ENCODE results near the gene CDH20. TPM values are rescaled to one million over a fixed set of nuclear protein-coding genes. Genes with fewer than 3 reads are reported as not detected.

Gene CDH20
- total RNA-seq, 4 donors from 2014 or later = 0.14 TPM; not detected in 3

DNA sequence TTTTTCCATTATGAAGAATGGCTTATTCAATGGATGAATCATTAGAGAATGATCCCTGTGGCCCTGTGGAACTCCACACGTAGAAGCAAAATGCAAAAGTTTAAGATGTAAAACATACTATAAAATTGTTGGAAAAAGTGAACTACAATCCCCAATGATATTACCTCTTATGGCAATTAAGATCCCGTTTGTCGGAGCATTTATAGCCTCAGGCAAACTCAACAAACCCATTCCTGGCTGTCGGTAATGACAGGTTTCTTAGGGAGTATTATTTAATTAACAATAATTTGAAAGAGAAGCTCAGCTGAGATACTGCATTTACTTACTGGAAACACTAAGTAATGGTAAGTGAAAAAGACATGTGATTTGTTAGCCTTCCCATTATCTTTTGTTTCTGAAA lies 138.3 kb downstream of the CDH20 start:
- in situ Hi-C loops (cut with MboI; ENCODE audit: low pct_ligation_motif_present in 1 of 4, low pct_unique_long_range_greater_than_20kb in 1 of 4, low sequenced_read_pairs in 3 of 4) (no loop called here), intact Hi-C loops (cut with DNase I; ENCODE audit: low total_unique reads) (no loop called here)
- Histone ChIP-seq H3K4me3 (no peak overlapping the region), H3K27me3 (peaks cover 9% of the 10 kb centered on the region), H3K27ac (no peak overlapping the region), H3K9me3 (no peaks in the 10 kb centered on the region), H3K4me1 (no peaks in the 10 kb centered on the region), H3K36me3 (no peaks in the 10 kb centered on the region)
- no peak for TF ChIP-seq POLR2AphosphoS5 (IDR thresholded peaks at IDR 0.05)
- TF ChIP-seq, protein P1, sequence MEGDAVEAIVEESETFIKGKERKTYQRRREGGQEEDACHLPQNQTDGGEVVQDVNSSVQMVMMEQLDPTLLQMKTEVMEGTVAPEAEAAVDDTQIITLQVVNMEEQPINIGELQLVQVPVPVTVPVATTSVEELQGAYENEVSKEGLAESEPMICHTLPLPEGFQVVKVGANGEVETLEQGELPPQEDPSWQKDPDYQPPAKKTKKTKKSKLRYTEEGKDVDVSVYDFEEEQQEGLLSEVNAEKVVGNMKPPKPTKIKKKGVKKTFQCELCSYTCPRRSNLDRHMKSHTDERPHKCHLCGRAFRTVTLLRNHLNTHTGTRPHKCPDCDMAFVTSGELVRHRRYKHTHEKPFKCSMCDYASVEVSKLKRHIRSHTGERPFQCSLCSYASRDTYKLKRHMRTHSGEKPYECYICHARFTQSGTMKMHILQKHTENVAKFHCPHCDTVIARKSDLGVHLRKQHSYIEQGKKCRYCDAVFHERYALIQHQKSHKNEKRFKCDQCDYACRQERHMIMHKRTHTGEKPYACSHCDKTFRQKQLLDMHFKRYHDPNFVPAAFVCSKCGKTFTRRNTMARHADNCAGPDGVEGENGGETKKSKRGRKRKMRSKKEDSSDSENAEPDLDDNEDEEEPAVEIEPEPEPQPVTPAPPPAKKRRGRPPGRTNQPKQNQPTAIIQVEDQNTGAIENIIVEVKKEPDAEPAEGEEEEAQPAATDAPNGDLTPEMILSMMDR (IDR thresholded peaks at IDR 0.05) = no peak
- TF ChIP-seq EP300 (IDR thresholded peaks at IDR 0.05; ENCODE audit: low read depth) = no peak
- TF ChIP-seq POLR2A (IDR thresholded peaks at IDR 0.05) = no peak
- no peak for DNase-seq
- 53 to 67% methylated on average over 4 of the region's 4 CpGs for WGBS, 2 donors (ENCODE audit: low coverage in 1 of 2)

DNA sequence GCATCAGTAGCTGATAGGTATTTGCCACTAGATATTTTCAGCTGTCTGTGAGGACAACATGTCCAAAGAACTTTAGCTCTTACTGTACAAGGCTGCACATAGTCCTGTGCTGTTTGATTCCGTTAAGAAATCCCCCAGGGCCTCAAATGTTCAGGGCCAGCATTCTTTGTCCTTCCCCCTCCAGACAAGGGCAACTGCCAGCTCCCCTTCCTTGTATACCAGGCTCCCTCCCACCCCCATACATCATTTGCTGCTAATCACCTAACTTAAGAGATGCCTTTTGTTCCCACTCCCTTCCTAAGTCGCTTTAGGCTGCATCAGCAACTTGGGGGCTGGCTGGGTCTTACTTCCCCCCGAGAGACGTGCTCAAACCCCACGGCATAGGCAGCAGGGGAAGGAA lies 138.7 kb downstream of the CDH20 start:
- intact Hi-C loops (cut with DNase I; ENCODE audit: low total_unique reads) = no loop called here
- no peaks in the 10 kb centered on the region for H3K9me3 ChIP-seq

DNA sequence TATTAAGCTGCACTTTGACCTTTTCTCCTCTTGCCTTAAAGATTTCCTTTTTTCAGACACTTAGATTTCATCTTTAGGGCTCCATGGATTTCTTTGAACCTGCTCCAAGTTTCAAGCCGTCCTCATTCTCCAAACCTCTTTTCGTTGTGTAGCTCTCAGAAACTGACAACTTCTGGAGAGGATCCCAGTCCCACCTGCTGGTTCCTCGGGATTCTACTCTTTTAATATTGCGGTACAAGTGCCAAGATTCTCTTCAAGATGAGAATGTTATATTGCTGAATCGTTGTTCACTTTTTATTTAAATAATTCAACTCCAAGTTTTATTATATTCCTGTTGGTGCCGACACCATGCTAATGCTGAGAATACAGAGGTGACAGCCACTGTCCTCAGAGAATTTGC lies 141.1 kb downstream of the CDH20 start:
- Histone ChIP-seq H3K9me3 (no peaks in the 10 kb centered on the region), H3K27ac (no peak overlapping the region), H3K4me1 (no peaks in the 10 kb centered on the region), H3K27me3 (peaks cover 16% of the 10 kb centered on the region), H3K4me3 (no peak overlapping the region), H3K36me3 (no peaks in the 10 kb centered on the region)
- in situ Hi-C loops (cut with MboI; ENCODE audit: low pct_ligation_motif_present in 1 of 4, low pct_unique_long_range_greater_than_20kb in 1 of 4, low sequenced_read_pairs in 3 of 4) = no loop called here
- TF ChIP-seq, protein P1 (IDR thresholded peaks at IDR 0.05) = no peak
- TF ChIP-seq POLR2A (IDR thresholded peaks at IDR 0.05) (no peak), EP300 (IDR thresholded peaks at IDR 0.05; ENCODE audit: low read depth) (no peak), POLR2AphosphoS5 (IDR thresholded peaks at IDR 0.05) (no peak)
- no peak for DNase-seq
- 55 to 62% methylated on average over 6 of the region's 6 CpGs for WGBS, 2 donors (ENCODE audit: low coverage in 1 of 2)
- intact Hi-C loops (cut with DNase I; ENCODE audit: low total_unique reads) = no loop called here

More for the DNA sequence above, 138.7 kb downstream of the CDH20 start:
- DNase-seq = no peak
- Histone ChIP-seq H3K27ac (no peak overlapping the region), H3K36me3 (no peaks in the 10 kb centered on the region), H3K4me3 (no peak overlapping the region), H3K4me1 (no peaks in the 10 kb centered on the region), H3K27me3 (peaks cover 9% of the 10 kb centered on the region)
- TF ChIP-seq, protein P1 (IDR thresholded peaks at IDR 0.05) = no peak
- no peak for TF ChIP-seq POLR2A (IDR thresholded peaks at IDR 0.05)
- no peak for TF ChIP-seq EP300 (IDR thresholded peaks at IDR 0.05; ENCODE audit: low read depth)
- no peak for TF ChIP-seq POLR2AphosphoS5 (IDR thresholded peaks at IDR 0.05)
- 58 to 70% methylated on average over 4 to 5 of the region's 5 CpGs for whole genome bisulfite sequencing, 2 donors (ENCODE audit: low coverage in 1 of 2)
- in situ Hi-C loops (cut with MboI; ENCODE audit: low pct_ligation_motif_present in 1 of 4, low pct_unique_long_range_greater_than_20kb in 1 of 4, low sequenced_read_pairs in 3 of 4) = no loop called here

DNA sequence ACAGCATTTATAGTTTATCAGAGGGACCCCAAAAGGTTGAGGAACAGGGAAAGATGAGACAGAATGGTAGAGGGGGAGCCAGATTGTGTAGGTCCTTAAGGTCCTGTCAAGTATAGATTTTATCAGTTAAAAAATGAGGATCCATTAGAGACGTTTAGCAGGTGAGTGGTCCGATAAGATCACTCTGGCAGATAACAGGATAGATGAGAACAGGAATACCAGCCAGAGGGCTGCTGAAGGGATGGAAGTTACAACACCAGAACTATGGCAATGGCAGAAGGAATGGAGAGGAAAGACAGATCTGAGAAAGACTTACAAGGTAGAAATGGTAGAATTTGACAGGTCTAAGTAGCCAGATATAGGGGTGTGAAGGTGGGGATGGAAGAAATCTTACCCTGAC lies 141.7 kb downstream of the CDH20 start:
- no peak overlapping the region for H3K4me3 ChIP-seq
- H3K4me1 ChIP-seq = no peaks in the 10 kb centered on the region
- no peaks in the 10 kb centered on the region for H3K36me3 ChIP-seq
- H3K27me3 ChIP-seq = peaks cover 16% of the 10 kb centered on the region
- DNase-seq = no peak
- TF ChIP-seq, protein P1 (IDR thresholded peaks at IDR 0.05) = no peak
- TF ChIP-seq POLR2A (IDR thresholded peaks at IDR 0.05) (no peak), POLR2AphosphoS5 (IDR thresholded peaks at IDR 0.05) (no peak), EP300 (IDR thresholded peaks at IDR 0.05; ENCODE audit: low read depth) (no peak)
- in situ Hi-C loops (cut with MboI; ENCODE audit: low pct_ligation_motif_present in 1 of 4, low pct_unique_long_range_greater_than_20kb in 1 of 4, low sequenced_read_pairs in 3 of 4) = loop anchor here in 2 of 4 donors (25.0 kb wide), 1 partner anchor 388 kb away; no protein-coding TSS in a partner anchor
- H3K9me3 ChIP-seq = no peaks in the 10 kb centered on the region
- WGBS, 2 donors (ENCODE audit: low coverage in 1 of 2) = 74 to 80% methylated on average over 2 of the region's 2 CpGs
- intact Hi-C loops (cut with DNase I; ENCODE audit: low total_unique reads) = no loop called here
- no peak overlapping the region for H3K27ac ChIP-seq

All from transverse colon (tissue), 4 donors.